Anterior cingulate cortex (tissue), 58 donors: ENCODE results near the gene CLSTN3.
"Not testable (repeated sequence)": the region's sequence is repeated elsewhere in the genome, so short reads cannot be mapped to it uniquely, and the experiment has no call there.

ENCODE experiments used
- DNase-seq, 58 donors: peaks; one replicate each; lab custom pipeline; 2025; lab: John Stamatoyannopoulos, UW

CLSTN3 gene

DNA sequence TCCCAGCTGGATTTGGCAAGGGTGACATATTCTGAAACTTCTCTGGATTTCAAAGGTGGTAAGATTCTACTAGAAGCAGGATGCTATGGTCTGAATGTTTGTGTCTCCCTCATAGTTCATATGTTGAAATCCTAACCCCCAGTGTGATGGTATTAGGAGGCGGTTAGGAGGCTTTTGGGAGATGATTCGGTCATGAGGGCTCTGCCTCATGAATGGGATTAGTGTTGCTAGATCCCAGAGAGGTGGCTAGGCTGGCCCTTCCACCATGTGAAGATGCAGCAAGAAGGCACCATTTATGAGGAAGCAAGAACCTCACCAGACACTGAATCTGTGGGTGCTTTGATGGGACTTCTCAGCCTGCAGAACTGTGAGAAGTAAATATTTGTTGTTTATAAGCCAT lies 48.3 kb downstream of the CLSTN3 start:
- DNase-seq: no peak

DNA sequence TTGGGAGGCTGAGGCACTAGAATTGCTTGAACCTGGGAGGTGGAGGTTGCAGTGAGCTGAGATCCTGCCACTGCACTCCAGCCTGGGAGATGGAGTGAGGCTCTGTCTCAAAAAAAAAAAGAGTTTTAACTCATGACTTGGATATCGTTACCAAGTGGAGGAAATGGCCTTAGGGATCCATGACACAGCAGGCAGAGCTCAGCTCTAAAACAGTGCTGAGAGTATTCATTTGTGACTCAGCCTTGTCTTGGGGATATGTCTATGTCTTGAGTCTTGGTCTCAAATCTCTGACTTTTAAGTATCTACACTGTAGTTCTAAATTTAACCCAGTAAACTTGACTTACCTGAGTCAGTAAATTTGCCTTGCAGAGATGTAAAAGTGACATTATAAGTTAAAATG lies 50.5 kb downstream of the CLSTN3 start:
- DNase-seq: no peak

DNA sequence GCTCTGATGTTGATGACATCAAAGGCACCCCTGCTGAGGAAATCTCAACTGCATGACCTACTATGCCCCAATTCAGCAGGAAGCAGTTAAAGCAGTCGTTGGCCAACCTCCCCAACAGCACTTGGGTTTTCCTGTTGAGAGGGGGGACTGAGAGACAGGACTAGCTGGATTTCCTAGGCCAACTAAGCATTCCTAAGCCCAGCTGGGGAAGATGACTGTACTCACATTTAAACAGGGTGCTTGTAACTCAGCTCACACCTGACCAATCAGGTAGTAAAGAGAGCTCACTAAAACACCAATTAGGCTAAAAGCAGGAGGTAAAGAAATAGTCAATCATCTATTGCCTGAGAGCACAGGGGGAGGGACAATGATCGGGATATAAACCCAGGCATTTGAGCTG lies 55.9 kb downstream of the CLSTN3 start:
- DNase-seq: not testable (repeated sequence)

DNA sequence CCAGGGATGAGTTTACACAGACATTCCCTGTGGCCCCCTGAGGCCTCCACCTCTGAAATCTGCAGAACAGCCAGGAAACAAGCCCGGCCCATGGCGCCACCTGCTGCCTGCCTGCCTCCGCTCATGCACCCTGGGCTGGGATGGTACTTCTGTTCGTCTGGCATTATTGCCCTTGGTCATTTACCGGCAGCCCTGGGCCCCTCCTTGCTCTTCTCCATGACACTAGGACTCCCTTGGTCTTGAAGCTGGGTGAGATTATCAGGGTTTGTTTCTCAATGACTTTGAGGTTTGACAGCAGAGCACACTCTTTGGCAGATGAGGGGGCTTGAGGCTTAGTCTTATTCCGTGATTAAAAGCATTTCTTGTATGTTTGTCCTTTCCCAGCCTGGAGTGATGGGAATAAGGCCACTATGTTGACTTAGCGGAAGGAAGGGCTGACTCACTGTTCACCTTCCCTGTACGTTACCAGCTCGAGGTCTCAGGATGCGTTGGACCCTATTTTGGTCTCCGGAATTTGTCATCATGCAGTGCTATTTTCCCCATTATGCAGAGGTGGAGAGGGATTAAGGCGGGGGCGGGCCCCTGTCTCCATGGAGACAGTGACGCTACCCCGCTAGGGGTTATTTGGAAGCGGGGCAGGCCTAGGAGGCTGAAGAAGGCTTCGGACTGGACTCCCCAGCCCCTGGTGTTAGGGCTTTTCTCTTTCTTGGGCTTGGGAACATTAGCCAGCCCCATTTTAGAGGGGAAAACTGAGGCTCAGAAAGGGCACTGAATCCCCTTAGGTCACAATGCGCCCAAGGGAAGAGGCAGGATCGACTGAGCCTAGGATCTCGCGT lies 58.6 kb downstream of the CLSTN3 start:
- DNase-seq: peak in 57 of 58 donors; percentile 11 to 80 (median 58)

DNA sequence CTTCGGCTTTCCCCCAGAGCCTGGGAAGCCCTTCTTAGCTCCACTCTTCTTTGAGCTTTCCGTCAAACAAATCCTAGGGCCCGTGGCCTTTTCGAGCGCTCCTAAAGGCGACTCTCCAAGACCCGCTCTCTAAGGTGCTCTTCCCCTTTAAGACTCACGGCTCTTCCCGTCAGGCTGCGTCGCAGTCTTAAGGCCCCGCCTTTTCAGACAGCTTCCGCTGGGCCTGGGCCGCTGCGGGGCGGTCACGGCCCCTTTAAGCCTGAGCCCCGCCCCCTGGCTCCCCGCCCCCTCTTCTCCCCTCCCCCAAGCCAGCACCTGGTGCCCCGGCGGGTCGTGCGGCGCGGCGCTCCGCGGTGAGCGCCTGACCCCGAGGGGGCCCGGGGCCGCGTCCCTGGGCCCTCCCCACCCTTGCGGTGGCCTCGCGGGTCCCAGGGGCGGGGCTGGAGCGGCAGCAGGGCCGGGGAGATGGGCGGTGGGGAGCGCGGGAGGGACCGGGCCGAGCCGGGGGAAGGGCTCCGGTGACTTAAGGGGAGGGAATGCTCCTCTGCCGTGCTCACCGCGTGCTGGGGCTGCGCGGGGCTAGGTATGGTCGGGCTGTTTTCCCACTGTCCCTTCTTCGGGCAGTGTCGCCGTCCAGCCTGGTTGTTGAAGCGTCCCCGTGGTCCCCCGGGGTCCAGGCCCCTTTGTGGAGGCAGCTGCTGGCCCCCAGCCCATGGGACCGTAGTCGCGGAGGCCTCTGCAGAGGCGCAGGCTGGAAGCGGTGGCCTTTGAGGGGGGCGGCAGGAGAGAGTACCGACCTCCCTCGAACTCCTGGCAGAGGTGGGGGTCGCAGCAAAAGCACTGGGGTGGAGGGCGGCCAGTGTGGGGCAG lies 59.5 kb downstream of the CLSTN3 start, which contains the start of gene PEX5:
Gene PEX5, plus strand, starts transcription at position 289 of the 870 bp plus-strand sequence. CDS start 692 bp downstream, outside the sequence.
- DNase-seq: peak; percentile 34 to 94 (median 84)

DNA sequence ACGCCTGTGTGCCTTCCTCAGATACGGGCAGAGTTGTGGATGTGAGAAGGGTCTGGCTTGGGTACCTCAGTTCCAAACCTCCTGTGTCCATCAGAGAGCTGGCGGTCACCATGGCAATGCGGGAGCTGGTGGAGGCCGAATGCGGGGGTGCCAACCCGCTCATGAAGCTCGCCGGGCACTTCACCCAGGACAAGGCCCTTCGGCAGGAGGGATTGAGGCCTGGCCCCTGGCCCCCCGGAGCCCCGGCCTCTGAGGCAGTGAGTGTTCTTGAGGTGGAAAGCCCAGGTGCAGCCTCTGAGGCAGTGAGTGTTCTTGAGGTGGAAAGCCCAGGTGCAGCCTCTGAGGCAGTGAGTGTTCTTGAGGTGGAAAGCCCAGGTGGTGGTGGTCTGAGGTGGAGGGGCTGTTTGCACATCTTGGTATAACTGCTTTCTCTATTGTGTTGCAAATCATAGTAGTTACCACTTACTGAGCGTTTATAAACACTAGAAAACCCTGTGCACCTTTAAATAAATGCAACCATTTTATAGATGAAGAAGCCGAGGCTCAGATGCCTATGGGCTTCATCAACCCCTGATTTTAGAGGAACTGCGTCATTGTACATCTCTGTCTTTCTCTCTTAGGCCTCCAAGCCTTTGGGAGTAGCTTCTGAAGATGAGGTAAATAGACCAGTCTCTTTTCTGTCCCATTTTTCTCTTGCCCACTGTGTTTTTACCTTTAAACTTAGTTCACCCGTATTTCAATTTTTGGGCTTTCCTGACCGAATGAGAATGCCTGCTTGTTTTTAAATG lies 60.3 kb downstream of the CLSTN3 start:
- peak in 38 of 58 donors; percentile 11 to 65 (median 37) for DNase-seq

DNA sequence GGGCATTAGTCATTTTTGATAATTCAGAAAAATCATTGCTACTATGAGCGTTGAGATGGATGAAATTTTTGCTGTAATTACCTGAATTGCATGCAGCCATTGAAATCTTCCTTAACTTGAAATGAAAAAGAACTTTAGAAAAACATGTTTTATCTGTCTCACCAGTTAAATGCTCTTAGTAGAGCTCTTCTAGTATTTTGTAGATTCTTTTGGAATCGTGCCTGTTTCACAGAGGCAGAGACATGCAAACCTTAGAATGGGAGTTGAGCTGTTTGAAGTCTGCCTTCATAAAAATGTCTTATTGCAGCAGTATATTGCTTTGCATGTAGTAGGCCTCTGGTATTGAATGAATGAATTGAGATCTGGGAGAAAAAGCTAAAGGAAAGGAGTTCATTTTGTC lies 63.5 kb downstream of the CLSTN3 start:
- no peak for DNase-seq

DNA sequence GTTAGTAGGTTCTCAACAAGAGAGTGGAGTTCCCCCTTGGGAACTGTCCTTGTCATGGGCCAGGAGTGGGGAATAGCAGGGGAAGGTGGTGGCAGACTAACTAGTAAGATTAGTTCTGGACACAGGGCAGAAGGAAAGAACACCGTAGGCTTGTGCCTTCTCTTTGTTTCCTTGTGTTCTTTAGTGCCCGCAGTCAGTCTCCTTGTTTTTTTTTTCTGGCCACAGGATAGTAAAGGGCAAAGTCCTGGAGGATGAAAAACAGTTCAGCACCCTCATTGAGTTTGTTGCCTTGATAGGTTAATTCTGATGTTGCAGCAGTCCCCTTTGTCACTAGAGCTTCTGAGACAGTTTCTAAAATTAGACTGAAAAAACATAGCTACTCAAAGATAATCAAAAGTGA lies 67.7 kb downstream of the CLSTN3 start:
- DNase-seq: no peak

DNA sequence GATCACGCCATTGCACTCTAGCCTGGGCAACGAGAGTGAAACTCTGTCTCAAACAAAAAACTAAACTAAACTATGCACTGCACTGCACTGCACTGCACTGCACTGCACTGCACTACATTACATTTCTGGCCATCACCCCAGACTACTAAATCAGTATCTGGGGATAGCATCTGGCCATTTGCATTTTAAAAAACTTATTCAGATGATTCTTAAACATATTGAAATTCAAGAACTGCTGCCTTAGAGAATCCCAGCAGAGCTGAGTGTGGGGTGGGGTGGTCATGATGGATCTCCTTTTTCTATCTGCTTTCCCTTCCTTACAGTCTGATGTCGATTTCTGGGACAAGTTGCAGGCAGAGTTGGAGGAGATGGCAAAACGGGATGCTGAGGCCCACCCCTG lies 72.9 kb downstream of the CLSTN3 start:
- no peak for DNase-seq

DNA sequence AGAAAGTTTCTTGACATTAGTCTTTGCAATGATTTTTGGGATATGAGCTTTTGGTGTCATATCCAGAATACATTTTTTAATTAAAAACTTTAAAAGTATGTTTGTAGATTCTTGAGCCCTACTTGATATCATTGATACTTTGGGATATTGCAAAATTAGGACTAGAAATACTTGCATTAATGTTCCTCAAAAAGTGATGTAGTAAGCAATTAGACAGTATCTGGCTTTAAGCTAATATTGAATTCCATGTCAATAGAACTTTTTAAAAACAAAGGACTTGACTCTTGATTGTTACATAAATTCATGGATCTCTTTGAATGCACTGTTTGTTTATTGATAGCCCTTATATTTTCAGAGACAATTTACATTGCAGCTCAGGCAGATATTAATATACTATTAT lies 74.9 kb downstream of the CLSTN3 start:
- no peak for DNase-seq

DNA sequence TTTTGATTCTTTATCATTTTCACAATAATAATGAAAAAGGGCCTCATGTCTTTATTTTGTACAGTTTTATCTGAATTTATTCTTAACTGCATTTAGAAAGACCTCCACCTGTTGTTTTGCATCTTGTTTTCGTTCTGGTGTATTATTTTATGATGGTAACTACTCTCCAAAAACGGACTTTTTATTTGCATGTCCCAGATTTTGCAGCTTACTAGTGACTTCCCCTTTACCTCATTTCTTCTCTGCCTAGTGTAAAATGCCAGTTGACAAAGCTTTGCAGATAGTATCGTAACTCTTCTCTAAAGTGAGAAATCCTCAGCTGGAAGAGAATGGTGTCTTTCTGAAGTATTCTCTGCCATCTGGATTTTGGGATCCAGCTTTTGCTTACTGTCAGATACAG lies 76.5 kb downstream of the CLSTN3 start:
- DNase-seq: no peak

DNA sequence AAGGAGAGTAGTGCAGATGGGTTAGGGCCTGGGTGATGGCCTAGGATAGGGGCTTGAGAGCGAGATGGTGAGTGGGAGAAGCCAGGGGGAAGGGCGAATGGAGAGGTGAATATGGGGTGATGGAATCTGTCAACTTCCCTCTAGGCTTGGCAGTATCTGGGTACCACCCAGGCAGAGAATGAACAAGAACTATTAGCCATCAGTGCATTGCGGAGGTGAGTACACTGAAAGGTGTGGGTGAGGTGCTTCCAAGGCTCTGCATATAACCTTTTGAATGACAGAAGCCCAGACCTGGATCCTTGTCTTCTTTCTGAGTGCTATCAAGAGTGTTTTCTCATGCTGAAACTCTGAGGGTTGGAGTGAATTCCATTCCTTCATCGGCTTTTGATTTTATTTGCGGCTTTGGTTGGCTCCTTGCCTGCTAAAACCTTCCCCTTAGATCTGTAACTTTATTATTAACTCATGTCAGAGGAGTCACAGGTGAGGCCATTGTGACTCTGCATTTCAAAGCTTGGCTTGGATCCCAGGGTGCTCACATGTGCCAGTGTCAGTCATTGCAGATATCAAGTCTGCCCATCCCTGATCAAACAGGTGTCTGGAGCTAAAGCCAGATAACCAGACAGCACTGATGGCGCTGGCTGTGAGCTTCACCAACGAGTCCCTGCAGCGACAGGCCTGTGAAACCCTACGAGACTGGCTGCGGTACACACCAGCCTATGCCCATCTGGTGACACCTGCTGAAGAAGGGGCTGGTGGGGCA lies 77.9 kb downstream of the CLSTN3 start:
- no peak for DNase-seq
